Liver (tissue), 3 donors: Measurements from ENCODE around the gene AMPH.

Experiments
- CTCF ChIP-seq: fragments of 150-350 bp; IDR thresholded peaks from 2 replicates; pipeline ENCODE4 v1.5.1; 2017; ENCODE audit warnings: improper control_type of control experiment, low read depth, low read length; ENCODE audit not compliant: missing input control
- GABPA ChIP-seq, 2 donors: IDR thresholded peaks in 1 of 2; conservative IDR thresholded peaks in 1 of 2; 2 replicates each; pipeline ENCODE4 v1.6.1; 2016; ENCODE audit warnings: antibody characterized with exemption in 2 of 2, mild to moderate bottlenecking in 1 of 2, moderate library complexity in 1 of 2
- JUND ChIP-seq, 2 donors: IDR thresholded peaks; 2 replicates each; pipeline ENCODE4 v1.6.1; 2016; ENCODE audit warnings: antibody characterized with exemption in 2 of 2
- MAX ChIP-seq: IDR thresholded peaks from 2 replicates; pipeline ENCODE4 v1.6.1; 2016; ENCODE audit warnings: antibody characterized with exemption
- REST ChIP-seq: IDR thresholded peaks from 2 replicates; pipeline ENCODE4 v1.6.1; 2016; ENCODE audit warnings: antibody characterized with exemption, mild to moderate bottlenecking
- RXRA ChIP-seq, 2 donors: IDR thresholded peaks; 2 replicates each; pipeline ENCODE4 v1.6.1; 2017 to 2018; ENCODE audit warnings: antibody characterized with exemption in 2 of 2, mild to moderate bottlenecking in 1 of 2
- TAF1 ChIP-seq: conservative IDR thresholded peaks from 2 replicates; pipeline ENCODE4 v1.6.1; 2016; ENCODE audit warnings: antibody characterized with exemption, mild to moderate bottlenecking
- YY1 ChIP-seq: IDR thresholded peaks from 2 replicates; pipeline ENCODE4 v1.6.1; 2016; ENCODE audit warnings: antibody characterized with exemption, mild to moderate bottlenecking
- ZBTB33 ChIP-seq: IDR thresholded peaks from 2 replicates; pipeline ENCODE4 v1.6.1; 2016; ENCODE audit warnings: antibody characterized with exemption
- donor health status: healthy.
- donor health status: healthy.

- no peak for TF ChIP-seq CTCF
- no peak for TF ChIP-seq MAX
- no peak for TF ChIP-seq TAF1
- no peak for TF ChIP-seq ZBTB33
- TF ChIP-seq REST: no peak
- no peak for TF ChIP-seq YY1
- TF ChIP-seq JUND (IDR thresholded peaks at IDR 0.05): no peak
- no peak for TF ChIP-seq GABPA (IDR thresholded peaks at IDR 0.05 in 1 of 2, conservative IDR thresholded peaks at IDR 0.05 in 1 of 2)
- no peak for TF ChIP-seq RXRA (IDR thresholded peaks at IDR 0.05)
Observed at GRCh38 chr7:38574086-38574485, 57.1 kb downstream of the AMPH start.
